GM18861 (cell line): Measurements from ENCODE around the gene ERICH6.

ENCODE experiments used
- ATAC-seq: cut with Tn5 transposase; IDR thresholded peaks from one replicate; pipeline ENCODE4 v1.9.1; 2021; ENCODE audit not compliant: unreplicated experiment

Gene ERICH6

DNA sequence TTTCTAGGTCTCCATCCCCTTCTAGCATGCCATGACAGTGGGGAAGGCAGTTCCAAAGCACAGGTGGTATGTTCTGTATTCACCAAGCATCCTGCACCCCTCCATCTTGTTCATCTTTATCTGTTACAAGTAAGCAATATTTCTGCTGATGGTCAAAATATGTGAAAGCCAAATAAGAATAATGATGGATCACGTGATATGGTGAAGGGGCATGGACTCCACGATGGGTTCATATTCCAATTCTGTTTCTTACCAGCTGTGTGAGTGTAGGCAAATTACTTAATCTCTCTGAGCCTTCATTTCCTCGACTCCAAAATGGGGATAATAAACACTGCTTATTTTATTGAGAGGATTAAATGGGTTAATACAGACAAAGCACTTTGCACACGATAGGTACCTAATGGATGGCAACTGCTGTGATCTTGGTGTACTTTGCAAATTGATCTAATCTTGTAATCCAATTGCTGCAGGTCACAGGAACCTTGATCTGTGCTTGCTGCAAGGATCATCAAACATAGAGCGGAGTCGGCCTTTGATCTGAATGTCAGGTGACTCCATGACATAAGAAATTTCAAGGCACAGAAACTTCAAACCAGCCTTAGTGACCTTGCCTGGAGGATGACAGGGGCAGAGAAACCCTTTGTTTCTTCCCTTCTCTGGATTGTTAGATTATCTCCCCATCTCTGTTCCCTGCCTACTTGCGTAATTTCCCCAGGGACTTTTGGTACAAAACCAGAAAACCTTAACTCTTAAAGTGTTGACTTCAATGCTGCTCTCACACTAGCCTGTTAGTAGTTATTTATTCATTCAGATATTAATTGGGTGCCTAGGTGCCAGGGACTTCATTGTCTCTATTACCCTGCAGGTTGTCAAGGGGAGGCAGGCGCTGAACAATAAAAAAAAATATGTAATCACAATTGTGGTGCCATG is 33.4 kb upstream of the ERICH6 start:
- ATAC-seq = no peak

DNA sequence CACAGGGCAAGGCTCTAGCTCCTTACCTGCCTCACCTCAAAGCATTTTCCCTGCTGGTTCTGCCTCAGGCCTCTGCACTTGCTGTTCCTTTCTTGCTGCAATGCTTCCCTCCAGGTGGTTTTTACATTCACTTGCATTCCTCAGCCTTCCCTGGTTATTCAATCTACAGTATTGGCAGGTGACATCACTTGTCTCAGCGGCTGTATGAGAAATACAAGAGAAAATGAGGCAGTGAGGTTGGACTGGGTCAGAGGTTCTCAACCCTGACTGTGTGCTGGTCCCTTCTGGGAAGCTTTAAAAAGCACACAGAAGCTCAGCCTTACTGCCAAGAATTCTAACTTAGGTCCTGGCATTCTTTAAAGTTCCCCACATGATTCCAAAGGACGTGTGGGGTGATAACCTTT is 32.6 kb upstream of the ERICH6 start:
- no peak for ATAC-seq

DNA sequence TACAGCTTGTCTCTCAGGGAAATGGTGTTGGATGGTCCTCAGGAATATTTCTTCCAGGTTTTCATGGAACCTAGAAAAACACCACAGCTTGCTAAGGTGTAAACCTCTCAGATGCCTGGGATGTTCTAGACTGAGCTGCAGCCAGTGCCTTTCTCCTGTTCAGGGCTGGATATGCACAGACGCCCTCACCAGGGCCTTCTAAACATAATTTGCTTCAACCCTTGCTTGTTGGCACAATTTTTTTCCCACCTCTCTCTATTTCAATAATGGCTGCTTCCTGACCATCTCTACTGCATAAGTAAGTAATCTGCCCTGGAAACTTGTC is 31.0 kb upstream of the ERICH6 start:
- no peak for ATAC-seq

DNA sequence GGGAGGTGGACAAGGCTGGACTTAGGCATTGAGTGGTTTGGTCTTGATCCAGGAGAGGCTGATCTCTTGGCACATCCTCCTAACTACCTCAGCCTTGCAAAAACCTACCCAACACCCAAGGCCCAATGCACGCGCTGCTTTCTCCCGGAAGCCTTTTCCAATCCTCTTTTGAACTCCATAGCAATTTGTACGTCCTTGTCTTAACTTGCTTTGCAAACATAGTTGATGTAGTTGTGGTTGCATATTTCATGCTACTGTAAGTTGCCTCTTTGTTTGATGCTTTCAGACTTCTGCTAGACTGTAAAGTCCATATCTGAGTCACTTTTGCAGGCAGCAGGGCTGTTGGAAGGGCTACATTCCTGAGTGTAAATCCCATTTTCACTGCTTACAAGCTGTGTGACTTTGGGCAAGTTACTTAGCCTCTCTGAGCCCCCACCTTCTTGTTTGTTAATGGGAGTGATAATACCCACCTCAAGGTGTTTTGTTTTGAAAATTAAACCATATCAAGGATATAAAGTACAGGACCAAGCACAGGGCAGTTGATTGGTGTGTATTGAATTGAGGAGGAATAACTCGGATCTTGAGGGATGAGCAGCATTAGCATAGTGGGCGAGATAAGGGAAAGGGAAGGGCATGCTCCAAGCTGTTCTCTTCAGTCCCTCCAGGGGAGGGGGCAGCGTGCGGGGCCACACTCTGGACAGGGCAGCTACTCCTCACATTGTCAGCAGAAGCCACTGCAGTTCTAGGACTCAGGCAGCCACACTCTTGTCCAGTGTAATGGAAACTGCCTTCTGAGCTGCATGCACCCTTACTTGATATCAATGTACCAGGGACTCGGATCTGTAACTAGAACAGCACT is 30.4 kb upstream of the ERICH6 start:
- no peak for ATAC-seq

DNA sequence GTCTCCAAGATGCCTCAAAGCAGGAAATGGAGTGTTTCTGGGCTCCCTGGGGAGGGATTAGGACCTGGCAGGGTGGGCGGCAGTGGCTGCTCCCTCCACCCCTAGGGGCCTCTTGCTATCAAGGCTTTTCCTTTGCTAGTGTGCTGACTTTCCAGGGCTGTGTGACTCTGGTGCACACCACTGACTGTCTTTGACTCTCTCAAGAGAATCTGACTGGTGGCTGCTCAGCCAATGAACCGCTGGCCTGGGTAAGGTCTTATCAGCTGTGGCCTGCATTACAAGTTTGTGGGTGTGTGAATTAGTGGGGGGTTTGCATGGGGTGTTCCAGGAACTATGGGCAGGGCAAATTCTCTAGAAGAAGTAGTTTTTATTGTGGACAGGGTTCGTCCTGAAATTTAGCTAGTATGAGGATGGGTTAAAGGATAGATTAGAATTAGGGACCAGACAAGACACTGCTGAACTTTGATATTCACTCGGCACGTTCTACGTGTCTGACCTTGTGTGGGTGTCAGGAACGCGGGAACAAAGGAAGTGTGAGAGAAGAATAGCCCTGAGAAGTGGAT is 29.7 kb upstream of the ERICH6 start:
- no peak for ATAC-seq

DNA sequence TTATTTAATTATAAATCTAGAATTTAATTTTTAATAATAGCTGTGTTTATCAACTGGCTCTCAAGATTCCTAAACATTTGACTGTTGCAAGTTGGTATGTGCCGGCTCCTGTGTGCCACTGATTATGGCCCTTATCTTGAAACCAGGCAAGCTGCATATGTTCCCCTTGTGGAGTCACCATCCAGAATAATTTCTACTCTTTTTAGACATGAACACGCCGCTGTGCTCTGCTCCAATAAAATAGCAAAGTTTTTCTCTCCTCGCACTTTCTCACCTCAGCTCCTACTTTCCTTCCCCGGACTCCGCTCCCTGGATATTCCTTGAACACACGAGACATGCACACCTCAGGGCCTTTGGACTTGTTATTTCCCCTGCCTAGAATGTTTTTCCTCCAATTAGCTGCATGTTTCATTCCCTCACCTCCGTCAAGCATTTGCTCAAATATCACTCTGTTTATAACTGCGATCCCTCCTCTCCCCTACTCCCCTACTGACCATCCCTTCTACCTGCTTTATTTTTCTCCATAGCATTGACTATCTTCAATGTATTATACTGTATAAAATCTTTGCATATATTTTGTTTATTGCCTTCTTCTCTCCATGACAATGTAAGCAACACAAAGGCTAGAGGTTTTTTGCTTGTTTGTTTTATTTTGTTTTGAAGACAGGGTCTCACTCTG is 26.1 kb upstream of the ERICH6 start:
- no peak for ATAC-seq

DNA sequence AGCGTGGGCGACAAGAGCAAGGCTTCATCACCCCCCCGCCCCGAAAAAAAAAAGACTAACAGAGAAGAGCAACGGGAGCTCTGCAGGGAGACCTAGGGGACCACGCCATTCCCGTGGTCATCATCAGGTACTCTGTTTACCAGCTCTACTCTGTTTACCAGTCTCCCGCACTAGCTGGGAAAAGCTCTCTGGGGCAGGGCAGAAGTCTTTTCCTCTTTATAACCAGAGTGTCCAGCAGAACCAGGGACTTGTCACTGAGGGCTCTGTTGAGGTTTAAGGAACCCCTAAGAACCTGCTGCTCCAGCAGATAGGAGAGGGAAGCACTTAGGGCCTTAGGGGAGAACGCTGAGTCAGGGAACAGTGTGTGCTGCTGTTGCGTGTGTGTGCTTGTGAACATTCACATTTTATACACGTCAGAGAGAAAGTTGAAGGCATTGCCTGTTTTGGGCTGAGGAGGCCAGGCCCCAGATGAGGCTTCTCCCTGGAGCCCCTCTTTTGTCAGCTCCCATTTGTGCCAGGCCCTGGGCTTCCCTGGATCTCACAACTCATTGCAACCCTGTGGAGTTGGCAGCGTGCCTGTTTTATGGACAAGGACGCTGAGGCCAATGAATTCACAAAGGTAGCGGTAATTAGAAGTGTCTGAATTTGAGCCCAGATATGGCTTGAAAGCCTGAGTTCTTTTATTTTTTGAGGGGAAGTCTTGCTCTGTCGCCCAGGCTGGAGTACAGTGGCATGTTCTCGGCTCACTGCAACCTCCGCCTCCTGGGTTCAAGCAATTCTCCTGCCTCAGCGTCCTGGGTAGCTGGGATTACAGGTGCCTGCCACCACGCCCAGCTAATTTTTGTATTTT is 24.2 kb upstream of the ERICH6 start:
- ATAC-seq = no peak

DNA sequence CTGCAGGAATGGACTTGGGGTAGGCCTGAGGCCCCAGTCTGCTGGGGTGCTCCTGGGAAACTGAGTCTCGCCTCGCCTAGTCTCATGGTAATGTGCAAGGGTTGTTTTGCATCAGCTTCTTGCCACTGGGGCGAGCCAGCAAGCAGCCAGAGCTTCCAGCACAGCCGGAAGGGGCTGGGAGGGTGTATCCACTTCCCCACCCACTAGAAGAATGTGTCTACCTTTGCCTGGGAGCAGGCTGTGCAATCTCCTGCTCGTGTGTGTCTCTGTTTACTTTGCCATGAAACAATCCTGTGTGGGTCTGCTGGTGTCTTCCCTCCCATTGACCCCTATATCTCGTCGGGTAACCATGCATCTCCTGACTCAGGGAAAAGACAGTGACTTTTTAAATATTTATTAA is 21.8 kb upstream of the ERICH6 start:
- no peak for ATAC-seq

DNA sequence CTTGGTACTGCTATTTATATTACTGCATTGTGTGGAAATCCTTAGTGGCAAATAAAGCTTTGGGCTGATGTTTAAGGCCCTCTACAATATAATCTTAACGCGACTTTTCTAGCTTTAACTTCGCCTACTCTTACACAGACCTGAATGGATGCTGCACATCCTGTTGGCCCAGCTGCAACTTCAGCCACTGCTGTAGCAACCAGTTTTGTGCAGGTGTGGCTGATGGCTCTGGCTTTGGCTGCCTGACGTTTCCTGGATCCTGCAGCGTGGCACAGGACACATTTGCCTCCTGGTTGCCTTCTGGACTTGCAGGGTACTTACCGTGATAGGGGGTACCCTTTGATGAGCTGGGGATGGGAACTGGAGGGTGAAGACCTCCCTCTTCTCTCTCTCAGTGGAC is 20.2 kb upstream of the ERICH6 start:
- no peak for ATAC-seq

DNA sequence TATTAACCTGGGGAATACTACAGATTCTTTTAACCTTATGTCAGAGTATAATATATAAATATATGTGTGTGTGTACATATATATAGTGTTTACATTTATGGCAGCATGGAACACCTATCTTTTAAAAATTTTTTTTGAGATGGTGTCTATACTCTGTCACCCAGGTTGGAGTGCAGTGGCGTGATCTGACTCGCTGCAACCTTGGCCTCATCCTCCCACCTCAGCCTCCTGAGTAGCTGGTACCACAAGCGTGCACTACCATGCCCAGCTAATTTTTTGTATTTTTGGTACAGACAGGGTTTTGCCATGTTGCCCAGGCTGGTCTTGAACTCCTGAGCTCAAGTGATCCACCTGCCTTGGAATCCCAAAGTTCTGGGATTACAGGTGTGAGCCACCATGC is 18.5 kb upstream of the ERICH6 start:
- no peak for ATAC-seq

DNA sequence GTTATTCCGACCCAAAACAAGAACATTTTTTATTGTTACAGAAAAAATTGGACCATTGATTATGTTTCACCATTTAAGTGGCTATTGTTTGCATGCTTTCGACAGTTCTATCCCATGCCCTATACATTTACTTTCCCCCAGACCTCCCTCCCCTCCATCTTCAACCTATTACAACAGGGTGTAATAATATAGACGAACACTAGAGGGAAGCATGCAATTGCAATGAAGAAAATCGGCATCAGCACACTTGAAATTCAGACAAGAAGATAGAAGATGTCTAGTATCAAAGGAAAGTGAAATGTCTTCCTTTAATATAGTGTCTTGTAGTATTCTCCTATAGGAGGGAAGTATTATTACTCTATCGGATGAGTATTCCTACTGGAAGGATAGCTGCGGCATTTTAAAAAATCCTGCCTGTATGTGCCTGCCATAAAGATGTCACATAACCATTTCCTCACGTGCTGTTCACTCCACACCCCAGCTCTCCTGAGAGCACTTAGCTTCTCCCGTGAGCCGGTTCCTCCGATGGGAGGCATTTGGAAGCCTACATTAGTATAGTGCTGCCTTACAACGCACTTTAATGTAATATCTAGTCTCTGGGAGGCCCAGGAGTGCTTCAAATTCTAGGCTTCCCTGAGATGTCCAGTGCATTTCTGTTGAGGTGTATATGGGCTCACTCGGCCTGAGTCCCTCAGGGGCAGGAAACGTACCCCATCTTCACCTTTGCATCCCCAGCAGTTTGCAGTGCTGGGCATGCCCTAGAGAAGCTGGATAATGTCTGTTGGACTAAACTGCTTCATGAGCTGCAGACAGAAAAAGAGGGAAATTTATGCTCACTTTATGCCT is 17.8 kb upstream of the ERICH6 start:
- ATAC-seq = no peak

DNA sequence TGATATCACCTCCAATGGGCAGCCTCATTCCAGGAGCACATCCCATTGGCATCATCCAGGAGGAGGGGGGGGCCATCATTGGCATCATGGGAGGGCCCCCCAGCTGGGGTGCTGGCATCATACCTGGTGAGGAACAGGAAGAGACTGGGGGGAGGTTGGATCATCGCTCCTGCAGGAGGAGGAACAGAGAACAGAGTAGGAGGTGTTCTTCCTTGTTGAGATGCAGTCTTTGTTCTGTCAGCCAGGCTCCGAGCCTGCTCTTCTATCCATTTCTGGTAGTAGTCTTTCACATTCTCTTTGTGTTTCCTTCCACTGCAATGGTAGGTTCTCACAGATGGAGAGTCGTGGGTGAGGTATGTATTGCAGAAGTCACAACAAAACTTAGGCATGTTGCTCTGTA is 16.7 kb upstream of the ERICH6 start:
- ATAC-seq = no peak

DNA sequence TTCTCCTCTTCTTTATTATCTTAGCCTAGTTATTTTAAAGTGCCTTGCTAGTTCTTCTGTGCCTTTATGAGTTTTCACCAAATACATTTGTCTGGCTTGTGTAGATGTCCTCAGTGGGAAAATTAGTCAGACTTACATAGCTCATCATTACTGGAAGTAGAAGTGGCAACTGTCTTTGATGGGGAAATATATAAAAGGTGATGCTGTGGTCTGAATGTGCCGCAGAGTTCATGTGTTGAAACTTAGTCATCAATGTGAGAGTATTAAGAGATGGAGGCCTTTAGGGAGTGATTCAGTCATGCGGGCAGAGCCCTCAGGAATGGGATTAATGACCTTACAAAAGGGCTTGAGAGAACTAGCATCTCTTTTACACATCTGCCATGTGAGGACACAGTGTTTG is 6.4 kb upstream of the ERICH6 start:
- ATAC-seq = no peak

DNA sequence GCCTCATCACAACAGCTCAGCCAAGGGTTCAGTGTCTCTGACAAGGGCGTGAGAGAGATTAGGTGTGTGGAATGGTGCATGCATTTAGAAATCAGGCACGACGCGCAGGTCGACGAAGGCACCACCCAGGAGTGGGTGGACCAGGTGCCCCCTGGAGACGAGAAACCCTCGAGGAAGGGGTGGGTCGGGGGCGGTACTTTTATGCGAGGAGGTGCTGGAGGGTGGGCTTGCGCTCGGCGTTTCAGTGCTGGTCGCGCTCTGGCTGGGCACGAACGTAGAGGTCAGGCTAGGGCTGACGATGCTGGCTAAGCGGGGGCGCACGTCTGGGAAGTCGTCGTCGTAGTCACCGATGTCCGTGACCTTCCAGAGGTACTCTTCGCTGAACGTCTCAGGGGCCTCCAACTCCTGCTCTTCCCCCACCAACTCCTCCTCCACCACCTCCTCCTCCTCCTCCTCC is 393 bp downstream of the ERICH6 start:
- peak; percentile 12 for ATAC-seq

DNA sequence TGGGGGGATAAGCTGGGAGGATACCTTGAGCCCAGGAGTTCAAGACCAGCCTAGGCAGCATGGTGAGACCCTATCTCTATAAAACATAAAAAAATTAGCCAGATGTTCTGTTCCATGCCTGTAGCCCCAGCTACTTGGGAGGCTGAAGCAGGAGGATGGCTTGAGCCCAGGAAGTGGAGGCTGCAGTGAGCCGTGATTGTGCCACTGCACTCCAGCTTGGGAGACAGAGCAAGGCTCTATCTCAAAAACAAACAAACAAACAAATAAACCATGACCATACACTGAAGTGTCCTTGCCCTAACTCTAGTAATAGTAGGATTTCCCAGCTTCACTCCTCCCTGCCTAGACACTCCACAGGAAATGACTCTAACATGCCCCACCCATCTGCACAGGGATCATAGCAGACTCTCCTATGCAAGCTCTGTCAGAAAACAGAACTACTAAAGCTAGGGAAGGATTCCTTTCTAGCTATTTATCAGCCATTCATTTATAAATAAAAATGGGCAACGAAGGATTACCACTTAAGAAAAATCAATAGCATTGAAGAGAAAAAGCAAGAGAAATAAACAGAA is 4.6 kb downstream of the ERICH6 start:
- ATAC-seq = no peak

DNA sequence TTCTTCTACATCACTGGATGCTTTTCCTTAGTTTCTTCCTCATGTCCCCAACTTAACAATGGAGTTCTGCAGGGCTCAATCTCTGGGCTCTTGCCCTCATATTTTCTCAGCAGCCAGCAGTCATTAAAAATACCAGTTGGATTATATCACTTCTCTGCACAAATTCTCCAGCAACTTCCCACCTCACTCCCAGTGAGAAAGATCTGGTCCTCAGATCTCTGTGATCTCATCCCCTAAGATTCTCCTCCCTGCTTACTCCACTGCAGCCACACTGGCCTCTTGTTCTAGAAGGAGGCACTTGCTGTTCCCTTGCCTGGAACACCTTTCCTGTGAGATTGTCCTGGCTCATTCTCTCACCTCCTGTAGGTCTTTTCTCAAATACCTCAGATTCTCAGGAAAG is 6.1 kb downstream of the ERICH6 start:
- no peak for ATAC-seq

DNA sequence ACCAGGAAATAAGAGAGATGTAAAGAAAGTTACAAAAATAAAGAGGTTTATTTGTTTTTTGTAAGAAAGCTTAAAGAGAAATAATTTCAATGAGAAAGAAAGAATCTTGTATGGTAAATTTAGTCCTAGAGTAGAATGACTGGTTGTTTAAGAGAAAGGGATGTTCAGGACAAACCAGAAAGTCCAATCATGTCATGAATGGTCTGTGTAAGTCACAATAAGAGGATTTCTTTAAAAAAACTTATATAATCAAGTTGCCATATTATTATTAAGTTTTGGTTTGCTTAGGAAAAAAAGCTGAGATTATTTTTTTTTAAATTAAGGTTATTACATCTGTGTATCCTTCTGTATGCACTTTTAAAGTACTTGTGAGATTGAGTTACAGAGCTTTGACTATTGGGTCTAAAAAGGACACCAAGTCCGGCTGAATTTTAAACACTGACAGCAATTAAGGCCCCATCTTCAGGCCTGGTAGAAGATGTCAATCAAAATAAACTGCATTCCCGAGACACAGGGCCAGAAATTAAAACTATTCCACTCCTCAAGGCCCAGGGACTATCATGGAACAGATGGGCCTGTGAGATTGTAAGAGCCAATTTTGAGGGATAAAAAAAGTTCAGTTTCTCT is 12.2 kb downstream of the ERICH6 start:
- no peak for ATAC-seq

DNA sequence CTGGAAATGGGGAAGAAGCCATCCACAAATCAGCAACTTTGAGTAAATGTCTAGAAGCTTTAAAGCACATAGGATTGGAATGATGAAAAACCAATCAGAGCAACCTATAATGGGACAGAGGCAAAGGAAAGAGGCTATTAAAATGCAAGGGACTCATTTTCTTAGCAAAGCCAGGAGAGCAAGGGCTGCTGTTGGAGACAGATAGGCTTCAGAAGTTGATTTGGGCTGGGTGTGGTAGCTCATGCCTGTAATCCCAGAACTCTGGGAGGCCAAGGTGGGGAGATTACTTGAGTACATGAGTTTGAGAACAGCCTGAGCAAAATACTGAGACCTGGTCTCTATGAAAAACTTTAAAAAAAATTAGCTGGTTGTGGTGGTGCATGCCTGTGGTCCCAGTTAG is 16.1 kb downstream of the ERICH6 start:
- ATAC-seq = no peak

DNA sequence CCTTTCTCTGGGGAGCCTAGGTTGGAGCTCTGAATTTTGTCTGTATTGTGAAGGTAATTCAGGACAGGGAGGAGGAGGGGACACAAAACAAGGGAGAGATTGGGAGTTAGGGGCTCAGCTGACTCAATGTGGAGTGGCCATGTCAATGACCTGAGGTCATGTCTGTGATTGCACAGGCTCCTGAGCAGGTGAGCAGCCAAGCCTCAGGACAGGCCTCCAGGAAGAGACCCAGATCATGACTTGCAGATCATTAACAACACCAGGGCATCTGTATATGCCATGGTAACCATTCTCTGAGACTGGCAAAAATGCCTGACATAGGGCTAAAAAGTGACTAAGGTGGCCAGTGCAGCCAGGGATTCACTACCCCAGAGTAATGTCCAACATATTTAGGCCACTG is 20.9 kb downstream of the ERICH6 start:
- no peak for ATAC-seq
